ENCODE data around the gene HSD11B1. TPM values are rescaled to one million over a fixed set of nuclear protein-coding genes. Genes with fewer than 3 reads are reported as not detected.
A peak's percentile ranks its signal among the peaks of the same experiment; 100 is the strongest.

Gene HSD11B1
- total RNA-seq, 1 experiment from 2014 or later: 0.21 TPM

DNA sequence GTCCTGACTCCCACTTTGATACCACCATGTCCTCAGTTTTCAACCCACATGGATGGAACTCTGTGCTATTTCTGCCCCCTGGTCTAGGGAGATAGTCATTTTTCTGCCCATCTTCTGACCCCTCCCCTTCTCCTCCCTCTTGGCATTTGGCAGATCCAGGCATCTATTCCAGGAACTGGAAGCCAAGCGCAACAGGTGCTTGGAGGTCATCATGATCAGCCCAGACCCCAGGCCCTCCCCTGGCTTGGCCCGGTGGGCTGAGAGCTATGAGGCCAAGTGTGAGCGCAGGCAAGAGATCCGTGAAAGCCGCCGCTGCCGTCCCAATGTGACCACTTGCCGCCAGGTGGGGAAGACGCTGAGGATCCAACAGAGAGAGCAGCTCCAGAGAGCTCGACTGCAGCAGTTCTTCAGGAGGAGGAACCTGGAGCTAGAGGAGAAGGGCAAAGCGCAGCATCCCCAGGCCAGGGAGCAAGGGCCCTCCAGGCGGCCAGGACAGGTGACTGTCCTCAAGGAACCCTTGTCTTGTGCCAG lies 55.2 kb downstream of the HSD11B1 start:
- H3K4me1 Mint-ChIP-seq (ENCODE audit: insufficient read depth, unreplicated experiment): peaks cover 5% of the 10 kb centered on the region
- TF ChIP-seq, protein P1, sequence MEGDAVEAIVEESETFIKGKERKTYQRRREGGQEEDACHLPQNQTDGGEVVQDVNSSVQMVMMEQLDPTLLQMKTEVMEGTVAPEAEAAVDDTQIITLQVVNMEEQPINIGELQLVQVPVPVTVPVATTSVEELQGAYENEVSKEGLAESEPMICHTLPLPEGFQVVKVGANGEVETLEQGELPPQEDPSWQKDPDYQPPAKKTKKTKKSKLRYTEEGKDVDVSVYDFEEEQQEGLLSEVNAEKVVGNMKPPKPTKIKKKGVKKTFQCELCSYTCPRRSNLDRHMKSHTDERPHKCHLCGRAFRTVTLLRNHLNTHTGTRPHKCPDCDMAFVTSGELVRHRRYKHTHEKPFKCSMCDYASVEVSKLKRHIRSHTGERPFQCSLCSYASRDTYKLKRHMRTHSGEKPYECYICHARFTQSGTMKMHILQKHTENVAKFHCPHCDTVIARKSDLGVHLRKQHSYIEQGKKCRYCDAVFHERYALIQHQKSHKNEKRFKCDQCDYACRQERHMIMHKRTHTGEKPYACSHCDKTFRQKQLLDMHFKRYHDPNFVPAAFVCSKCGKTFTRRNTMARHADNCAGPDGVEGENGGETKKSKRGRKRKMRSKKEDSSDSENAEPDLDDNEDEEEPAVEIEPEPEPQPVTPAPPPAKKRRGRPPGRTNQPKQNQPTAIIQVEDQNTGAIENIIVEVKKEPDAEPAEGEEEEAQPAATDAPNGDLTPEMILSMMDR (IDR thresholded peaks at IDR 0.05; ENCODE audit: unreplicated experiment): no peak
- H3K36me3 Mint-ChIP-seq (ENCODE audit: insufficient read depth, unreplicated experiment): peaks cover 2% of the 10 kb centered on the region
- BruUV-seq (replicated peaks): no TSS peak
- no peak for DNase-seq (ENCODE audit: unreplicated experiment)
- no peak overlapping the region for H3K4me3 Mint-ChIP-seq (ENCODE audit: unreplicated experiment)
- intact Hi-C loops (cut with micrococcal nuclease): no loop called here
- ChIA-PET POLR2A (interaction anchor here (1.0 to 1.2 kb wide), 2 partner anchors 16 to 25 kb away, joined by 3 read pairs; partner anchors contain the start of gene C1orf74), CTCF (interaction anchor here (0.9 to 9.7 kb wide), 6 partner anchors 10 to 193 kb away, joined by 3 to 99 read pairs (median 4); no protein-coding TSS in a partner anchor)
- H3K9me3 Mint-ChIP-seq (ENCODE audit: unreplicated experiment): no peaks in the 10 kb centered on the region
- no peak overlapping the region for H3K27ac Mint-ChIP-seq (ENCODE audit: low read depth, unreplicated experiment)
- H3K27me3 Mint-ChIP-seq (ENCODE audit: insufficient read depth, unreplicated experiment): no peaks in the 10 kb centered on the region

DNA sequence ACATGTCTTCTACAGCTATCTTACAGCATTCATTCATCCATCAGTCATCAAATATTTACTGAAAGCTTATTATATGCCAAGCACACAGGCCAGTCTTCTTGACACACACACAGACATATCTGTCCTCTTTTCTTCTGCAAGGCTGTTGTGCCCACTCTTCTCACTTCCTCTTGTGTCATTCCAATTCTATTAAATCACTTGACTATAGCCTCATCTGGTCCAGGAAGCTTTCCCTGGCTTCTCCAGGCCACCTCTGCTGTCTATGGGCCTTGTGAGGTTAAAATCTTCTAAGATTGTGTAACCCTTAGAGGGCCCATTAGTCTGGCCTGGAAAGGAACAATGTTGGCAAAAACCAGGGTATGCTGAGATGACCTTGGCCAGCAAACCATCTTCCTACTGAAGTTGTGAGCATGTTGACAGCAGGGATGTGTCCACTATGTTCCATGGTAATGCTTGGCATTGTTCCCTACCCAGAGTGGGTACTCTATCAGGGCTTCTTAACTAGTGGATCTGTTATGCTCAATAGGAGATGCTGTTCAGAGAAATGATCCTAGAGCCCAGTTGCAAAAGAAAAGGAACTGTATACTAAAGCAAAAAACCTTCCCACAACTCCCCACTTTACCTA lies 56.5 kb downstream of the HSD11B1 start:
- POLR2A ChIA-PET: interaction anchor here (1.1 to 1.2 kb wide), 3 partner anchors 24 to 55 kb away, joined by 3 to 5 read pairs (median 3); partner anchors contain the start of gene C1orf74
- intact Hi-C loops (cut with micrococcal nuclease): no loop called here
- no peaks in the 10 kb centered on the region for H3K27me3 Mint-ChIP-seq (ENCODE audit: insufficient read depth, unreplicated experiment)
- BruUV-seq (replicated peaks): no TSS peak
- DNase-seq (ENCODE audit: unreplicated experiment): no peak
- no peak overlapping the region for H3K27ac Mint-ChIP-seq (ENCODE audit: low read depth, unreplicated experiment)
- no peak overlapping the region for H3K4me3 Mint-ChIP-seq (ENCODE audit: unreplicated experiment)
- H3K36me3 Mint-ChIP-seq (ENCODE audit: insufficient read depth, unreplicated experiment): no peaks in the 10 kb centered on the region
- H3K9me3 Mint-ChIP-seq (ENCODE audit: unreplicated experiment): no peaks in the 10 kb centered on the region
- CTCF ChIA-PET: interaction anchor here (0.6 to 9.7 kb wide), 10 partner anchors 11 to 983 kb away, joined by 3 to 99 read pairs (median 4); no protein-coding TSS in a partner anchor
- TF ChIP-seq, protein P1 (IDR thresholded peaks at IDR 0.05; ENCODE audit: unreplicated experiment): no peak
- peaks cover 5% of the 10 kb centered on the region for H3K4me1 Mint-ChIP-seq (ENCODE audit: insufficient read depth, unreplicated experiment)

DNA sequence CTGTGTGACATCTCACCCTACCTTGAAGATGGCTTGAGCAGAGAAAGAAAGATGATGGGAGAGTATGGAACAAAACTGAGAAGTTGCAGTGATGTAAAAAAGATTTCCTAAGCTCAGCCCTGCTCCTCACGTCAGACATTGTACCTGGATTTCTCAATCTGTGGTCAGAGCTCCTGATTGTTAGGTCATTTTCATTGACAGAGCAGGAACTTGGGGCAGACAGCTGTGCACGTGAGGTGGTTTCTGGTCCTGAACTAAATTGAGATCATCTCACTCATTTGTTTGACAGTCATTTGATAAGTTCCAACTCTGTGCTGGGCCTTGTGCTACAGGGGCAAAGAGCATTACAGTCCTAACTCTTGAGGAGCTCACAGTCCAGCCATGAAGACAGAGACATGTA lies 61.4 kb downstream of the HSD11B1 start:
- no peaks in the 10 kb centered on the region for H3K36me3 Mint-ChIP-seq (ENCODE audit: insufficient read depth, unreplicated experiment)

DNA sequence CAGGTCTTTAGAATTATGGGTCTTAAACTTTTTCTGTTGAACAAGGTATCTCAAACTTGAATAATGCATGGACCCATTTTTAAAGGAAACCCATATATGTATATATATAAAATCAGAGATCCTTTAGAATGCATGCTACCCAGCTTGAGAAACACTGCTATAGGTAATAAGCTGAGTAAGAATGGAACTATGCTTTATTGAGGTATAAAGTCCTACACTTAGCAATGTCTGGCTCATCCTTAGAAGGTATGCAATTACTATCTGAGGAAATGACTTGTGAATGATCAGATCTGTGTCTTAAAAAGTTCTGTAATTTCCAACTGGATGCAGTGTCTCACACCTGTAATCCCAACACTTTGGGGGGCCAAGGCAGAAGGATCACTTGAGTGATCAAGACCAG lies 62.5 kb downstream of the HSD11B1 start:
- POLR2A ChIA-PET: interaction anchor here (1.0 to 5.7 kb wide), 5 partner anchors 8 to 59 kb away, joined by 3 to 37 read pairs (median 4); partner anchors contain the start of gene C1orf74
- no peak for DNase-seq (ENCODE audit: unreplicated experiment)
- TF ChIP-seq, protein P1 (IDR thresholded peaks at IDR 0.05; ENCODE audit: unreplicated experiment): no peak
- BruUV-seq (replicated peaks): no TSS peak
- CTCF ChIA-PET: interaction anchor here (0.6 to 2.2 kb wide), 7 partner anchors 9 to 1948 kb away, joined by 3 to 30 read pairs (median 3); no protein-coding TSS in a partner anchor
- H3K27ac Mint-ChIP-seq (ENCODE audit: low read depth, unreplicated experiment): no peak overlapping the region
- peaks cover 17% of the 10 kb centered on the region for H3K4me1 Mint-ChIP-seq (ENCODE audit: insufficient read depth, unreplicated experiment)
- H3K4me3 Mint-ChIP-seq (ENCODE audit: unreplicated experiment): no peak overlapping the region
- intact Hi-C loops (cut with micrococcal nuclease): no loop called here
- H3K27me3 Mint-ChIP-seq (ENCODE audit: insufficient read depth, unreplicated experiment): no peaks in the 10 kb centered on the region
- H3K36me3 Mint-ChIP-seq (ENCODE audit: insufficient read depth, unreplicated experiment): no peaks in the 10 kb centered on the region
- H3K9me3 Mint-ChIP-seq (ENCODE audit: unreplicated experiment): no peaks in the 10 kb centered on the region

More for the DNA sequence above, 61.4 kb downstream of the HSD11B1 start:
- H3K4me1 Mint-ChIP-seq (ENCODE audit: insufficient read depth, unreplicated experiment): peaks cover 19% of the 10 kb centered on the region
- intact Hi-C loops (cut with micrococcal nuclease): no loop called here
- POLR2A ChIA-PET: interaction anchor here (0.7 to 5.7 kb wide), 4 partner anchors 9 to 25 kb away, joined by 3 to 37 read pairs (median 4); partner anchors contain the start of gene C1orf74
- CTCF ChIA-PET: interaction anchor here (0.6 to 2.2 kb wide), 9 partner anchors 9 to 182 kb away, joined by 3 to 30 read pairs (median 4); no protein-coding TSS in a partner anchor
- BruUV-seq (replicated peaks): no TSS peak
- H3K4me3 Mint-ChIP-seq (ENCODE audit: unreplicated experiment): no peak overlapping the region
- peak; percentile 46 for DNase-seq (ENCODE audit: unreplicated experiment)
- H3K27ac Mint-ChIP-seq (ENCODE audit: low read depth, unreplicated experiment): no peak overlapping the region
- H3K9me3 Mint-ChIP-seq (ENCODE audit: unreplicated experiment): no peaks in the 10 kb centered on the region
- H3K27me3 Mint-ChIP-seq (ENCODE audit: insufficient read depth, unreplicated experiment): no peaks in the 10 kb centered on the region
- TF ChIP-seq, protein P1 (IDR thresholded peaks at IDR 0.05; ENCODE audit: unreplicated experiment): no peak
